GM12878 (cell line): ENCODE results near the gene SLC15A1. TPM values are rescaled to one million over a fixed set of nuclear protein-coding genes. Genes with fewer than 3 reads are reported as not detected.
"Not testable (repeated sequence)": the region's sequence is repeated elsewhere in the genome, so short reads cannot be mapped to it uniquely, and the experiment has no call there.

ENCODE experiments used
- ATAC-seq: fragments of 200-7000 bp; cut with Tn5 transposase; 3 replicates; pipeline ENCODE4 v1.9.1; 2020; ENCODE audit warnings: mild to moderate bottlenecking, moderate library complexity
- BruUV-seq: library from RNA; stranded (reverse); fragments of 400-500 nt; replicated peaks from 2 replicates; lab custom pipeline; 2021; lab: Mats Ljungman, UMichigan
- CTCF ChIA-PET: fragments of 300-600 bp; sonication (Branson Sonifier 250); formaldehyde crosslinking; extraction: SDS; loops from one replicate; lab custom pipeline; 2021; ENCODE audit warnings: inconsistent platforms; lab: Yijun Ruan, JAX
- POLR2A ChIA-PET: fragments of 350-600 bp; formaldehyde crosslinking; extraction: SDS; loops from one replicate; lab custom pipeline; 2021; ENCODE audit warnings: inconsistent platforms; lab: Charles Lee
- RAD21 ChIA-PET: fragments of 300-600 bp; sonication (Branson Sonifier 250); formaldehyde crosslinking; loops from one replicate; lab custom pipeline; 2023; ENCODE audit warnings: antibody characterized with exemption; ENCODE audit not compliant: unreplicated experiment; lab: Charles Lee
- SMC1A ChIA-PET: fragments of 300-600 bp; sonication (Branson Sonifier 250); formaldehyde crosslinking; loops from one replicate; lab custom pipeline; 2023; ENCODE audit not compliant: unreplicated experiment, uncharacterized antibody; lab: Charles Lee
- DNase-seq: peaks from one replicate; pipeline ENCODE4 v3.0.0-alpha.2; 2011; ENCODE audit warnings: low read depth, low spot score
- FAIRE-seq: peaks from 3 replicates; lab custom pipeline; 2011; peaks lifted over from hg19 to GRCh38; lab: Jason Lieb, UNC
- H2AFZ ChIP-seq: 2 replicates; pipeline ENCODE4 v1.6.0; 2011; ENCODE audit warnings: low read depth, low read length, control low read depth; ENCODE audit not compliant: control insufficient read depth
- H3K27ac ChIP-seq: 2 replicates; pipeline ENCODE4 v1.5.1; 2011; ENCODE audit warnings: control low read depth; ENCODE audit not compliant: control insufficient read depth, insufficient read depth
- H3K27me3 ChIP-seq, 2 experiments: replicated peaks in 1 of 2; 2 replicates each; pipeline versions ENCODE4 v1.6.0 to v1.6.1; 2011; ENCODE audit warnings: low read length in 1 of 2; ENCODE audit not compliant: control insufficient read depth in 2 of 2, insufficient read depth in 2 of 2
- H3K36me3 ChIP-seq, 2 experiments: 2 replicates each; pipeline ENCODE4 v1.5.1; 2011; ENCODE audit warnings: low read length in 1 of 2; ENCODE audit not compliant: control insufficient read depth in 2 of 2, insufficient read depth in 2 of 2
- H3K4me1 ChIP-seq: 2 replicates; pipeline ENCODE4 v1.6.1; 2011; ENCODE audit warnings: mild to moderate bottlenecking, low read length, moderate library complexity, mixed read lengths; ENCODE audit not compliant: control insufficient read depth, insufficient read depth
- H3K4me2 ChIP-seq: 2 replicates; pipeline ENCODE4 v1.6.0; 2011; ENCODE audit warnings: control low read depth; ENCODE audit not compliant: control insufficient read depth, insufficient read depth
- H3K4me3 ChIP-seq: fragments of 200-600 bp; sonication (generic); 2 replicates; pipeline ENCODE4 v1.5.1; 2016
- H3K79me2 ChIP-seq: 2 replicates; pipeline ENCODE4 v1.6.0; 2011; ENCODE audit warnings: low read length; ENCODE audit not compliant: control insufficient read depth, insufficient read depth
- H3K9ac ChIP-seq: 2 replicates; pipeline ENCODE4 v1.8.0; 2011; ENCODE audit warnings: low read length, control low read depth, mixed read lengths; ENCODE audit not compliant: control insufficient read depth, insufficient read depth
- H3K9me3 ChIP-seq: replicated peaks from 3 replicates; pipeline ENCODE4 v1.5.1; 2011; ENCODE audit warnings: mild to moderate bottlenecking, low read length; ENCODE audit not compliant: control insufficient read depth, insufficient read depth
- H4K20me1 ChIP-seq: 2 replicates; pipeline ENCODE4 v1.6.0; 2011; ENCODE audit not compliant: control insufficient read depth, insufficient read depth
- WGBS: methylation state at CpG from one replicate; pipeline ENCODE4 v1.1.6; 2016; ENCODE audit warnings: low lambda C conversion rate; ENCODE audit not compliant: insufficient replicate concordance, insufficient coverage; ENCODE audit errors: missing lambda C conversion rate; 5-methylcytosine and 5-hydroxymethylcytosine counted together
- in situ Hi-C: fragments of 300-500 bp; cut with MboI; formaldehyde crosslinking; loops from 9 replicates; pipeline ENCODE4 v1.14.3; 2018; ENCODE audit warnings: mixed read lengths
- intact Hi-C: fragments of 100-400 bp; cut with micrococcal nuclease; formaldehyde crosslinking; loops from one replicate; pipeline ENCODE4 v1.14.2; 2022; ENCODE audit not compliant: unreplicated experiment
- polyA plus RNA-seq, 11 experiments: library from polyadenylated mRNA; depleted of rRNA in 4 of 11; unstranded in 6 of 11; stranded (reverse) in 5 of 11; fragments of >200 nt; fragmentation: Nextera tagmentation in 4 of 11; fragmentation: Illumina TruSeq in 1 of 11; extraction: Ambion mirVana in 4 of 11; extraction: Trizol in 1 of 11; gene quantifications; 1 replicate in 1 of 11; 2 replicates in 10 of 11; pipeline versions ENCODE4 v1.2.1 to v1.2.3, GENCODE V29; 2011 to 2016; ENCODE audit warnings: inconsistent platforms in 2 of 11, missing spikeins in 2 of 11, low read depth in 1 of 11
- small RNA-seq: library from RNA; depleted of rRNA; stranded (forward); fragments of <200 nt; gene quantifications from one replicate; pipeline ENCODE3, GENCODE V24; 2014
- total RNA-seq, 4 experiments: library from RNA; depleted of rRNA in 3 of 4; stranded (reverse); fragments of >200 nt in 3 of 4; fragmentation: Illumina TruSeq in 1 of 4; extraction: Trizol in 1 of 4; gene quantifications; 2 replicates each; pipeline versions ENCODE4 v1.2.1 to v1.2.3, GENCODE V29; 2013 to 2021

Gene SLC15A1
- total and polyA plus RNA-seq, 10 of the 15 experiments (the other 5 are each of a cell fraction or from before 2014, with no cell fraction given) = not detected

- ChIA-PET CTCF (interaction anchor here (0.6 kb wide), 1 partner anchor 220 kb away, joined by 3 read pairs; no protein-coding TSS in a partner anchor), SMC1A (interaction anchor here (0.6 to 1.4 kb wide), 2 partner anchors 193 to 357 kb away, joined by 4 to 5 read pairs; no protein-coding TSS in a partner anchor)
- H3K4me1 ChIP-seq, H4K20me1 ChIP-seq, H3K27me3 ChIP-seq, intact Hi-C loops, ATAC-seq, FAIRE-seq, DNase-seq, H3K9ac ChIP-seq, H3K36me3 ChIP-seq, RAD21 ChIA-PET, H2AFZ ChIP-seq, in situ Hi-C loops, H3K4me2 ChIP-seq, H3K27ac ChIP-seq, H3K4me3 ChIP-seq, POLR2A ChIA-PET, H3K9me3 ChIP-seq, BruUV-seq, H3K79me2 ChIP-seq: not testable (repeated sequence)
- 53% methylated on average over 8 of the region's 8 CpGs for WGBS
These were observed 114.1 kb downstream of the SLC15A1 start for GRCh38 chr13:98638352-98638751.

Small RNAs within 50 kb of the gene (small RNA-seq; reads per million reads assigned to genes)
- not detected for gene RN7SL60P

Other genes starting within 250 kb of the SLC15A1 start
- 52.2 and 61.7 TPM in 2 replicates for gene STK24, start 175.6 kb downstream of the SLC15A1 start, total RNA-seq (2014; rRNA removed)
- gene STK24, start 175.6 kb downstream of the SLC15A1 start, total RNA-seq (2014; rRNA removed; fragmentation: Illumina TruSeq; extraction: Trizol) = 66.3 and 68.6 TPM in 2 replicates
- gene STK24, start 175.6 kb downstream of the SLC15A1 start, total RNA-seq (2021) = 87.0 and 88.1 TPM in 2 replicates
- 56.7 and 70.4 TPM in 2 replicates for gene STK24, start 175.6 kb downstream of the SLC15A1 start, polyA plus RNA-seq (2011; rRNA removed)
- gene STK24, start 175.6 kb downstream of the SLC15A1 start, polyA plus RNA-seq (2014; fragmentation: Illumina TruSeq; extraction: Trizol) = 115 and 132 TPM in 2 replicates
- 10 to 100 TPM in 1 of 2 experiments, 1 to 10 TPM in 1; 9.9 to 19.1 TPM for gene STK24, start 175.6 kb downstream of the SLC15A1 start, polyA plus RNA-seq (2014; fragmentation: Nextera tagmentation; extraction: Ambion mirVana)
- gene STK24, start 175.6 kb downstream of the SLC15A1 start, polyA plus RNA-seq (2014; rRNA removed) = 49.5 and 53.6 TPM in 2 replicates
- gene STK24, start 175.6 kb downstream of the SLC15A1 start, polyA plus RNA-seq (2016; fragmentation: Nextera tagmentation; extraction: Ambion mirVana) = 1 to 10 TPM; 7.5 to 8.2 TPM
- 0.73 and 2.6 TPM in 2 replicates for gene DOCK9, start 225.4 kb upstream of the SLC15A1 start, total RNA-seq (2014; rRNA removed)
- gene DOCK9, start 225.4 kb upstream of the SLC15A1 start, total RNA-seq (2014; rRNA removed; fragmentation: Illumina TruSeq; extraction: Trizol) = 1.1 and 1.2 TPM in 2 replicates
- gene DOCK9, start 225.4 kb upstream of the SLC15A1 start, total RNA-seq (2021) = 1.5 TPM in 2 replicates
- gene DOCK9, start 225.4 kb upstream of the SLC15A1 start, polyA plus RNA-seq (2011; rRNA removed) = 2.0 and 2.9 TPM in 2 replicates
- 0.90 and 0.95 TPM in 2 replicates for gene DOCK9, start 225.4 kb upstream of the SLC15A1 start, polyA plus RNA-seq (2014; fragmentation: Illumina TruSeq; extraction: Trizol)
- under 1 TPM; 0.09 to 0.19 TPM for gene DOCK9, start 225.4 kb upstream of the SLC15A1 start, polyA plus RNA-seq (2014; fragmentation: Nextera tagmentation; extraction: Ambion mirVana)
- 0.67 and 1.2 TPM in 2 replicates for gene DOCK9, start 225.4 kb upstream of the SLC15A1 start, polyA plus RNA-seq (2014; rRNA removed)
- under 1 TPM; 0.48 to 0.75 TPM for gene DOCK9, start 225.4 kb upstream of the SLC15A1 start, polyA plus RNA-seq (2016; fragmentation: Nextera tagmentation; extraction: Ambion mirVana)